HEK293T (cell line): ENCODE measurements around the gene PLA2G6.

Source experiments
- ARNT ChIP-seq: fragments of 450-650 bp; IDR thresholded peaks from 2 replicates; pipeline ENCODE4 v1.6.1; 2017; ENCODE audit warnings: mild to moderate bottlenecking
- BHLHE40 ChIP-seq: fragments of 450-650 bp; IDR thresholded peaks from 2 replicates; pipeline ENCODE4 v1.6.1; 2016; ENCODE audit warnings: mild to moderate bottlenecking, moderate library complexity, borderline replicate concordance
- CTBP1 ChIP-seq: fragments of 450-650 bp; IDR thresholded peaks from 2 replicates; pipeline ENCODE4 v1.6.1; 2016; ENCODE audit warnings: borderline replicate concordance
- ELF4 ChIP-seq: fragments of 450-650 bp; IDR thresholded peaks from 2 replicates; pipeline ENCODE4 v1.6.1; 2017; ENCODE audit warnings: antibody characterized with exemption
- FOXK2 ChIP-seq: fragments of 450-650 bp; IDR thresholded peaks from 2 replicates; pipeline ENCODE4 v1.6.1; 2016; ENCODE audit warnings: mild to moderate bottlenecking
- FOXM1 ChIP-seq: fragments of 450-650 bp; IDR thresholded peaks from 2 replicates; pipeline ENCODE4 v1.6.1; 2017; ENCODE audit warnings: mild to moderate bottlenecking, borderline replicate concordance
- HDGF ChIP-seq: fragments of 450-650 bp; IDR thresholded peaks from 2 replicates; pipeline ENCODE4 v1.6.1; 2017; ENCODE audit warnings: antibody characterized with exemption, borderline replicate concordance
- L3MBTL2 ChIP-seq: fragments of 450-650 bp; conservative IDR thresholded peaks from 2 replicates; pipeline ENCODE4 v1.6.1; 2016; ENCODE audit warnings: mild to moderate bottlenecking
- SP1 ChIP-seq: fragments of 450-650 bp; IDR thresholded peaks from 2 replicates; pipeline ENCODE4 v1.6.1; 2017
- SUZ12 ChIP-seq: fragments of 450-650 bp; IDR thresholded peaks from 2 replicates; pipeline ENCODE4 v1.6.1; 2016; ENCODE audit warnings: mild to moderate bottlenecking
- TARDBP ChIP-seq: fragments of 450-650 bp; IDR thresholded peaks from 2 replicates; pipeline ENCODE4 v1.6.1; 2016
- ZNF384 ChIP-seq: fragments of 450-650 bp; IDR thresholded peaks from 2 replicates; pipeline ENCODE4 v1.6.1; 2016
- TF ChIP-seq, protein P1 (sequence below): fragments of 450-650 bp; IDR thresholded peaks from 2 replicates; pipeline ENCODE4 v1.6.1; 2016

DNA sequence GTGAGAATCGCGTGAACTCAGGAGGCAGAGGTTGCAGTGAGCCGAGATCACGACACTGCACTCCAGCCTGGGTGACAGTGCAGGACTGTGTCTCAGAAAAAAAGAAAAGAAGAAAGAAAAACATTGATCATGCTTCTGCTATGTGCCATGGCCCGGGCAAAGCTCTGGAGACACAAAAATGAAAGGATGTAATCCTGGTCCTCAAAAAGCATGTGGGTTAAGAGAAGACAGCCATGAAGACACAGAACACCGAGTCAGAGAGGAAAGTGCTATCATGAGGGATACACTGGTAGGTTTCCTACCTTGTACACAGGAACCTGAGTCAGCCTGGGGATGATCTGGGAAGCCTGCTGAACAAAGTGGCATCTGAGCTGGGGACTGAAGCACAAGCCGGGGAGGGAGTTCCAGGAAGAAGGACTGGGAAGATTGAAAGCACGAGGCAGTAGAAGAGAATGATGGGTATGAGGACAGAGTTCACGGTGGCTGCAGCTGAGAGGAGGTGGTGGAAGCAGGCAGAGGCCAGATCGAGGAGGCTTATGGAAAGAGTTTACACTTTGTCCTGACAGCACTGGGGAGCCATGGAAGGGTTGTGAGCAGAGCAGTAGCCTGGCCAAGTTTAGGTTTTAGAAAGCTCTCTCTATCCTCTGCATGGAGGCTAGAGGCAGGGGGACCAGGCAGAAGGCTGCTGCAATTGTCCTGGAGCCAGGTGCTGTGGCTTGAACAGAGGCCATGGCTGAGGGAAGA, 10.3 kb upstream of the PLA2G6 start:
- TF ChIP-seq BHLHE40 (no peak), ZNF384 (no peak), TARDBP (no peak), HDGF (no peak), FOXM1 (no peak), SUZ12 (no peak), SP1 (no peak), L3MBTL2 (no peak), ARNT (no peak), FOXK2 (no peak), CTBP1 (no peak), ELF4 (no peak)
- TF ChIP-seq, protein P1, sequence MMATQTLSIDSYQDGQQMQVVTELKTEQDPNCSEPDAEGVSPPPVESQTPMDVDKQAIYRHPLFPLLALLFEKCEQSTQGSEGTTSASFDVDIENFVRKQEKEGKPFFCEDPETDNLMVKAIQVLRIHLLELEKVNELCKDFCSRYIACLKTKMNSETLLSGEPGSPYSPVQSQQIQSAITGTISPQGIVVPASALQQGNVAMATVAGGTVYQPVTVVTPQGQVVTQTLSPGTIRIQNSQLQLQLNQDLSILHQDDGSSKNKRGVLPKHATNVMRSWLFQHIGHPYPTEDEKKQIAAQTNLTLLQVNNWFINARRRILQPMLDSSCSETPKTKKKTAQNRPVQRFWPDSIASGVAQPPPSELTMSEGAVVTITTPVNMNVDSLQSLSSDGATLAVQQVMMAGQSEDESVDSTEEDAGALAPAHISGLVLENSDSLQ = no peak
